HepG2 (cell line): ENCODE results near the gene AQP11. TPM values are rescaled to one million over a fixed set of nuclear protein-coding genes. Genes with fewer than 3 reads are reported as not detected.

Experiments used
- ATAC-seq: fragments of 200-7000 bp; cut with Tn5 transposase; 3 replicates; pipeline ENCODE4 v1.9.1; 2020; ENCODE audit warnings: mild to moderate bottlenecking, moderate library complexity
- BruUV-seq: library from RNA; stranded (reverse); fragments of 400-500 nt; replicated peaks from 2 replicates; lab custom pipeline; 2021; lab: Mats Ljungman, UMichigan
- CTCF ChIA-PET: fragments of 300-600 bp; formaldehyde crosslinking; extraction: SDS; loops from one replicate; lab custom pipeline; 2021; ENCODE audit warnings: low total read pairs, inconsistent platforms, low intra/inter-chr PET ratio; lab: Yijun Ruan, JAX
- POLR2A ChIA-PET: fragments of 350-600 bp; sonication (Branson Sonifier 250); formaldehyde crosslinking; loops from one replicate; lab custom pipeline; 2020; ENCODE audit warnings: antibody characterized with exemption, inconsistent platforms; lab: Yijun Ruan, JAX
- DNase-seq: peaks from one replicate; pipeline ENCODE4 v3.0.0-alpha.2; 2015; ENCODE audit warnings: low spot score
- FAIRE-seq: peaks from 3 replicates; lab custom pipeline; 2011; peaks lifted over from hg19 to GRCh38; lab: Jason Lieb, UNC
- H2AFZ ChIP-seq: one replicate; pipeline ENCODE4 v1.6.1; 2011; ENCODE audit warnings: low read length, inconsistent platforms
- H3K27ac ChIP-seq: fragments of 300-600 bp; 3 replicates; pipeline ENCODE4 v1.8.0; 2011; ENCODE audit warnings: mixed run types, mild to moderate bottlenecking, mixed read lengths, low read length, inconsistent platforms; ENCODE audit not compliant: insufficient read depth; ENCODE audit errors: extremely low read length
- H3K27me3 ChIP-seq, 2 experiments: fragments of 200-600 bp in 1 of 2; 2 replicates in 1 of 2; 3 replicates in 1 of 2; pipeline versions ENCODE4 v1.6.0 to v1.8.0; 2011; ENCODE audit warnings: low read length in 2 of 2, mild to moderate bottlenecking in 2 of 2, moderate library complexity in 2 of 2, inconsistent platforms in 1 of 2; ENCODE audit not compliant: insufficient read depth in 2 of 2, control insufficient read depth in 1 of 2
- H3K36me3 ChIP-seq, 2 experiments: fragments of 200-600 bp in 1 of 2; replicated peaks in 1 of 2; 2 replicates in 1 of 2; 3 replicates in 1 of 2; pipeline versions ENCODE4 v1.5.1 to v1.8.0; 2011; ENCODE audit warnings: low read length in 2 of 2, inconsistent platforms in 1 of 2; ENCODE audit not compliant: insufficient read depth in 2 of 2, control insufficient read depth in 1 of 2
- H3K4me1 ChIP-seq: 2 replicates; pipeline ENCODE4 v1.5.1; 2012; ENCODE audit warnings: low read length, inconsistent platforms; ENCODE audit not compliant: insufficient read depth
- H3K4me2 ChIP-seq: 2 replicates; pipeline ENCODE4 v1.6.0; 2011; ENCODE audit warnings: low read depth, low read length, inconsistent platforms
- H3K4me3 ChIP-seq, 3 experiments: fragments of 200-600 bp in 1 of 3; sonication (generic), shearing (Covaris generic) in 1 of 3; replicated peaks in 1 of 3; 2 replicates each; pipeline ENCODE4 v1.5.1; 2011 to 2016; ENCODE audit warnings: low read length in 3 of 3, inconsistent platforms in 2 of 3, low read depth in 2 of 3, mild to moderate bottlenecking in 2 of 3, control low read depth in 1 of 3, mixed read lengths in 1 of 3; ENCODE audit not compliant: insufficient read depth in 1 of 3
- H3K79me2 ChIP-seq: one replicate; pipeline ENCODE4 v1.6.1; 2011; ENCODE audit warnings: low read length, inconsistent platforms; ENCODE audit not compliant: insufficient read depth
- H3K9ac ChIP-seq: 2 replicates; pipeline ENCODE4 v1.6.0; 2011; ENCODE audit warnings: mild to moderate bottlenecking, low read depth, low read length, inconsistent platforms; ENCODE audit not compliant: insufficient read depth
- H3K9me3 ChIP-seq: 2 replicates; pipeline ENCODE4 v1.5.1; 2012; ENCODE audit warnings: mild to moderate bottlenecking, low read length
- H4K20me1 ChIP-seq: 2 replicates; pipeline ENCODE4 v1.6.0; 2011; ENCODE audit warnings: inconsistent platforms, mild to moderate bottlenecking, low read length, moderate library complexity; ENCODE audit not compliant: insufficient read depth
- CEBPB ChIP-seq: IDR thresholded peaks from 2 replicates; pipeline ENCODE4 v1.6.1; 2011; ENCODE audit warnings: low read depth, low read length, improper control_type of control experiment, borderline replicate concordance
- HMG20B ChIP-seq: conservative IDR thresholded peaks from 2 replicates; pipeline ENCODE4 v1.6.1; 2016; ENCODE audit warnings: missing genetic modification reagents, missing compliant biosample characterization
- MEF2D ChIP-seq: sonication (generic); formaldehyde crosslinking; IDR thresholded peaks from 2 replicates; pipeline ENCODE4 v1.5.1; 2020; ENCODE audit warnings: mild to moderate bottlenecking, missing genetic modification reagents
- ZBTB4 ChIP-seq: sonication (generic); formaldehyde crosslinking; IDR thresholded peaks from 2 replicates; pipeline ENCODE4 v1.4.0; 2020; ENCODE audit warnings: missing genetic modification reagents, mild to moderate bottlenecking, borderline replicate concordance
- WGBS: methylation state at CpG from one replicate; pipeline ENCODE4 v1.1.6; 2017; ENCODE audit warnings: low lambda C conversion rate; 5-methylcytosine and 5-hydroxymethylcytosine counted together
- in situ Hi-C: cut with HindIII; loops from 2 replicates; pipeline ENCODE4 v1.10.0; 2017; ENCODE audit warnings: low pct_unique_long_range_greater_than_20kb; ENCODE audit not compliant: extremely low pct_ligation_motif_present
- intact Hi-C: fragments of 100-400 bp; cut with micrococcal nuclease; formaldehyde crosslinking; loops from one replicate; pipeline ENCODE4 v1.10.0; 2022; ENCODE audit not compliant: unreplicated experiment
- polyA plus RNA-seq, 8 experiments: library from polyadenylated mRNA; depleted of rRNA in 3 of 8; stranded (reverse) in 7 of 8; unstranded in 1 of 8; fragments of >200 nt; fragmentation: Illumina TruSeq in 4 of 8; extraction: Trizol in 4 of 8; gene quantifications; 2 replicates each; pipeline versions ENCODE4 v1.2.1 to v1.2.3, GENCODE V29; 2011 to 2016; ENCODE audit warnings: low read depth in 4 of 8, missing spikeins in 1 of 8, mixed read lengths in 1 of 8; ENCODE audit not compliant: insufficient read depth in 1 of 8
- total RNA-seq, 5 experiments: library from RNA; depleted of rRNA; stranded (reverse); fragments of >200 nt; fragmentation: Illumina TruSeq; extraction: Trizol; gene quantifications; 2 replicates each; pipeline ENCODE4 v1.2.3, GENCODE V29; 2016; ENCODE audit warnings: low read depth in 1 of 5
- TF ChIP-seq, protein P1 (sequence below): sonication (generic); formaldehyde crosslinking; IDR thresholded peaks from 2 replicates; pipeline ENCODE4 v1.5.0; 2020; ENCODE audit warnings: missing genetic modification reagents, mild to moderate bottlenecking, borderline replicate concordance

The AQP11 gene
- total and polyA plus RNA-seq, 2 of the 13 experiments (the other 11 are each of a cell fraction or from before 2014, with no cell fraction given): 10.4 to 15.3 TPM

- CTCF ChIA-PET: no interaction called here
Observed at GRCh38 chr11:77596626-77597025, 6.9 kb downstream of the AQP11 start.

GRCh38 chr11:77598195-77598594 is 8.4 kb downstream of the AQP11 start:
- ChIA-PET POLR2A (no interaction called here), CTCF (no interaction called here)
- TF ChIP-seq HMG20B (CRISPR knock-in tag): no peak
- TF ChIP-seq ZBTB4 (CRISPR knock-in tag): no peak
- TF ChIP-seq, protein P1, sequence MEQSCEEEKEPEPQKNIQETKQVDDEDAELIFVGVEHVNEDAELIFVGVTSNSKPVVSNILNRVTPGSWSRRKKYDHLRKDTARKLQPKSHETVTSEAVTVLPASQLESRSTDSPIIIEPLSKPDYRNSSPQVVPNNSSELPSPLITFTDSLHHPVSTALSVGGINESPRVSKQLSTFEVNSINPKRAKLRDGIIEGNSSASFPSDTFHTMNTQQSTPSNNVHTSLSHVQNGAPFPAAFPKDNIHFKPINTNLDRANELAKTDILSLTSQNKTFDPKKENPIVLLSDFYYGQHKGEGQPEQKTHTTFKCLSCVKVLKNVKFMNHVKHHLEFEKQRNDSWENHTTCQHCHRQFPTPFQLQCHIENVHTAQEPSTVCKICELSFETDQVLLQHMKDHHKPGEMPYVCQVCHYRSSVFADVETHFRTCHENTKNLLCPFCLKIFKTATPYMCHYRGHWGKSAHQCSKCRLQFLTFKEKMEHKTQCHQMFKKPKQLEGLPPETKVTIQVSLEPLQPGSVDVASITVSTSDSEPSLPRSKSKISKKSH (CRISPR knock-in tag): no peak

More at GRCh38 chr11:77596626-77597025, 6.9 kb downstream of the AQP11 start:
- FAIRE-seq: no peak
- 0 out of 5 replicates have a peak, but pooled peaks cover 0 to 4% of the 10 kb centered on the region in 2 experiments for H3K36me3 ChIP-seq
- no peak overlapping the region for H3K4me2 ChIP-seq
- H3K27me3 ChIP-seq: no peaks in the 10 kb centered on the region
- POLR2A ChIA-PET: no interaction called here
- DNase-seq: no peak
- no peak overlapping the region for H3K4me3 ChIP-seq
- peaks cover 16% of the 10 kb centered on the region for H3K79me2 ChIP-seq
- intact Hi-C loops: no loop called here
- in situ Hi-C loops: no loop called here
- TF ChIP-seq MEF2D (CRISPR knock-in tag) (no peak), CEBPB (peak; percentile 6; the same call in 1 of the 2 replicates)
- no TSS peak for BruUV-seq
- H3K9me3 ChIP-seq: no peaks in the 10 kb centered on the region
- no peak overlapping the region for H3K9ac ChIP-seq
- H3K27ac ChIP-seq: no peak overlapping the region
- no peak overlapping the region for H2AFZ ChIP-seq
- 99% methylated on average over 2 of the region's 2 CpGs for WGBS
- H3K4me1 ChIP-seq: peaks cover 36% of the 10 kb centered on the region
- no peaks in the 10 kb centered on the region for H4K20me1 ChIP-seq
- ATAC-seq: no peak

More at GRCh38 chr11:77598195-77598594, 8.4 kb downstream of the AQP11 start:
- intact Hi-C loops (no loop called here), in situ Hi-C loops (no loop called here)
- Histone ChIP-seq H3K4me3 (no peak overlapping the region), H3K4me1 (peaks cover 32% of the 10 kb centered on the region), H3K9ac (no peak overlapping the region), H3K36me3 (0 out of 5 replicates have a peak, but pooled peaks cover 1 to 6% of the 10 kb centered on the region in 2 experiments), H3K27ac (no peak overlapping the region), H3K4me2 (no peak overlapping the region), H3K79me2 (peaks cover 3% of the 10 kb centered on the region), H3K9me3 (no peaks in the 10 kb centered on the region), H2AFZ (no peak overlapping the region), H3K27me3 (no peaks in the 10 kb centered on the region), H4K20me1 (no peaks in the 10 kb centered on the region)
- ATAC-seq: no peak
- BruUV-seq: no TSS peak
- DNase-seq: no peak
- WGBS: 98% methylated on average over 2 of the region's 2 CpGs
- FAIRE-seq: no peak
